Natural killer cell treated with Interleukin-12 subunit alpha and Interleukin-12 subunit beta and Interleukin-15 and Interleukin-18, amount 100 ng/mL, for 72 hours (primary cell): ENCODE results near the gene PRR7. TPM values are rescaled to one million over a fixed set of nuclear protein-coding genes. Genes with fewer than 3 reads are reported as not detected.
A peak's percentile ranks its signal among the peaks of the same experiment; 100 is the strongest.

Experiments
- ATAC-seq, 2 donors: fragments of 150-1000 bp; cut with Tn5 transposase in 1 of 2; sonication (Bioruptor Pico), chemical (Tn5 transposase) in 1 of 2; 2 replicates each; pipeline ENCODE4 v1.10.0; 2021
- DNase-seq: peaks from one replicate; pipeline ENCODE4 v3.0.0; 2022; ENCODE audit warnings: low spot score
- H3K27ac Mint-ChIP-seq, 2 donors: 1 replicate in 1 of 2; 2 replicates in 1 of 2; pipeline ENCODE4 v1.8.0; 2022; ENCODE audit warnings: mixed read lengths in 2 of 2, mild to moderate bottlenecking in 1 of 2, moderate library complexity in 1 of 2
- H3K27me3 Mint-ChIP-seq, 2 donors: 1 replicate in 1 of 2; 2 replicates in 1 of 2; pipeline ENCODE4 v1.8.0; 2022; ENCODE audit warnings: mixed read lengths in 2 of 2
- H3K36me3 Mint-ChIP-seq: one replicate; pipeline ENCODE4 v1.8.0; 2022; ENCODE audit warnings: mixed read lengths
- H3K4me1 Mint-ChIP-seq, 2 donors: 1 replicate in 1 of 2; 2 replicates in 1 of 2; pipeline ENCODE4 v1.8.0; 2022; ENCODE audit warnings: low read depth in 2 of 2, mixed read lengths in 2 of 2, mild to moderate bottlenecking in 1 of 2
- H3K4me3 Mint-ChIP-seq: one replicate; pipeline ENCODE4 v1.8.0; 2022; ENCODE audit warnings: mixed read lengths
- H3K9me3 Mint-ChIP-seq: 2 replicates; pipeline ENCODE4 v1.8.0; 2022; ENCODE audit warnings: mixed read lengths
- total RNA-seq, 2 donors: library from RNA; stranded (reverse); gene quantifications; one replicate each; pipeline ENCODE4 v1.2.3, GENCODE V29; 2022

The PRR7 gene
- total RNA-seq, 2 donors from 2014 or later = 0.83 to 2.6 TPM

DNA sequence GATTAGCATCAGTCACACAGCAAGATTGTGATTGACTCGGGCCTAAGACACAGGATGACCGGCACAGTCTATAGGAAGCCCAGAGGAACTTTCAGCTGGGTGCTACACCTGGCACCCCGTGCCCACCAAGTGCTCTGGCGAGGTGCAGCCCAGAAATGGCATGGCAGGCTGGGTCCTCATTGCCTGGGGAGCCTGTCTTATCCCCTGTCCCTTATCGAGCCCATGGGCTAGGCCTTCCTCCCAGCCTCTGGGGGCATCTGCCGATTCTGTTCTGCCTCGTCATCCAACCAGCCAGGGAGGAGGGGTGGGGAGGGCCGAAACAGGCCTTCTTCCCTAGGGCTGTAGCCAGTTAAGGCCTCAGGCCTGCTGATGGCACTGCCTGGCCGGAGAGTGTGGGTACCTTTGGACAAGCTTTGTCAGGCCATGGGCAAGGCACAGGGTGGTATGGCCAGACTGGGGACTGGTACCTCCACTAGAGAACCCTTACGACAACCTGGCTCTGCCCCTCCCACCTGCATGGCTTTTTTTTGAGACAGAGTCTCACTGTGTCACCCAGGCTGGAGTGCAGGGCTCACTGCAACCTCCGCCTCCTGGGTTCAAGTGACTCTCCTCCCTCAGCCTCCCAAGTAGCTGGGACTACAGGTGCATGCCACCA, 18.6 kb upstream of the PRR7 start:
- Mint-ChIP-seq H3K9me3 (no peaks in the 10 kb centered on the region), H3K36me3 (no peaks in the 10 kb centered on the region), H3K4me3 (peak overlapping the region; percentile 90), H3K4me1 (peaks cover 55 to 65% of the 10 kb centered on the region in 2 donors), H3K27ac (peak overlapping the region; percentile 92), H3K27me3 (no peaks in the 10 kb centered on the region)
- no peak for DNase-seq
- no peak for ATAC-seq

DNA sequence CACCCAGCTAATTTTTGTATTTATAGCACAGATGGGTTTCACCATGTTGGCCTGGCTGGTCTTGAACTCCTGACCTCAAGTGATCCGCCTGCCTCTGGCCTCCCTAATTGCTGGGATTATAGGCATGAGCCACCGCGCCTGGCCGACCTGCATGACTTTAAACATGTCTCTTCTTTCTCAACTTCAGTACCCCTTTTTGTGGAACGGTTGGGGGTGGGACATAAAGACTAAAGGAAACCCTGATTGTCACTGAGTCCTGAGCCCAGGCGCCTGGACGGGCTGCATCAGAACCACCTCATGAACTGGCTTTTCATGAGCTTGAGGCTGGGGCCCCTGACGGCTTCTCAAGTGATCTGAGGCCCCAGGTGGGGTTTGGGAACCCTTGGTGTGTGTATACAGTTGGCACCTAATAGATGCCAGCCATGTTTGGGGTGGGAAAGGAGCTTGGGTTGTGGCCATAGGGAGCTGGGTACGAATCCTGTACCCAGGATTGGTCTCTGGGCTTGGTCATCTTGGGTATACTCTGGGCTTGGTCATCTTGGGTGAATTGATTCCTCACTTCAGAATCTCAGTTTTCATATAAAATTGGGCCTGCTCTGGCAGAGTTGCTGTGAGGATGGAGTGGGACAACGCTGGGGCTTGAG, 17.9 kb upstream of the PRR7 start:
- DNase-seq = no peak
- ATAC-seq = no peak
- Mint-ChIP-seq H3K36me3 (no peaks in the 10 kb centered on the region), H3K27ac (peak overlapping the region; percentile 92), H3K9me3 (no peaks in the 10 kb centered on the region), H3K27me3 (no peaks in the 10 kb centered on the region), H3K4me1 (peaks cover 58 to 65% of the 10 kb centered on the region in 2 donors), H3K4me3 (peak overlapping the region; percentile 90)

DNA sequence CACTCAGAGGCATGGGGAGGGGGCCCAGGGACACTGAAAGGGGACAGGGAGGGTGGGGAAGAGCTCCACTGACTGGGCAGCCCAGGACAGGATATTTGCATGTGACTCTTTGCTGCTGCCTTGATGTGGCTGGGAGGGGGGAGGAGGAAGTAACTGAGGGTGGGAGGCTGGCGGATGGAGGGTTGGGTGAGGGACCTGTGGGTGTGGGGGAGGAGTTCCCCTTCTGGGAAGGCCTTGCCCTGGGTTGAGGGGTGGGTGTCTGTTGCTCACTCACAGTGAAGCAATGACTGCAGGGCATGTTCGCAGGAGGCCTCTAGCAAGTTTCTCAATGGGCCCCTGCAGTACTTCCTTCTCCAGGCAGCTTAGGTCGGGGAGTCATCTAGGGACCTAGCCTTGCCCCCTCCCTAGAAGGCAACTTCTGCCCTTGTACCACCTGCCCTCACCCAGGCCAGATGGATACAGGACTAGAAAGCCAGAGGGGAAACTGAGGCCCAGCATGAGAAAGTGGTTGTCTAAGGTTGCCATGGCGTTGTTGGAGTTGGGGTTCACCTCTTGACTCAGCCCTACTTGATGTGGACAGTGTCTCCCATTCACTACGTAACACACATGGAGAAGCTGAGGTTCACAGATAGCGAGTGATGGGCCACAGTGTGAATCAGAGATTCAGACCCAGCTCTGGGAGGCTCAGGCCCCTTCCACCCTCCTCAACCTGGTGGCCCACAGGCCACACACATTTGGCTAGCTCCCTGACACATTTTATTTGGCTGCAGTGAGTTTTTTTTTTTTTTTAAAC, 17.2 kb upstream of the PRR7 start:
- Mint-ChIP-seq H3K9me3 (no peaks in the 10 kb centered on the region), H3K27ac (peak overlapping the region; percentile 92), H3K4me3 (peak overlapping the region; percentile 90), H3K4me1 (peaks cover 57 to 61% of the 10 kb centered on the region in 2 donors), H3K27me3 (no peaks in the 10 kb centered on the region), H3K36me3 (no peaks in the 10 kb centered on the region)
- DNase-seq (peak; percentile 95), ATAC-seq (peak; percentile 49 to 68)

DNA sequence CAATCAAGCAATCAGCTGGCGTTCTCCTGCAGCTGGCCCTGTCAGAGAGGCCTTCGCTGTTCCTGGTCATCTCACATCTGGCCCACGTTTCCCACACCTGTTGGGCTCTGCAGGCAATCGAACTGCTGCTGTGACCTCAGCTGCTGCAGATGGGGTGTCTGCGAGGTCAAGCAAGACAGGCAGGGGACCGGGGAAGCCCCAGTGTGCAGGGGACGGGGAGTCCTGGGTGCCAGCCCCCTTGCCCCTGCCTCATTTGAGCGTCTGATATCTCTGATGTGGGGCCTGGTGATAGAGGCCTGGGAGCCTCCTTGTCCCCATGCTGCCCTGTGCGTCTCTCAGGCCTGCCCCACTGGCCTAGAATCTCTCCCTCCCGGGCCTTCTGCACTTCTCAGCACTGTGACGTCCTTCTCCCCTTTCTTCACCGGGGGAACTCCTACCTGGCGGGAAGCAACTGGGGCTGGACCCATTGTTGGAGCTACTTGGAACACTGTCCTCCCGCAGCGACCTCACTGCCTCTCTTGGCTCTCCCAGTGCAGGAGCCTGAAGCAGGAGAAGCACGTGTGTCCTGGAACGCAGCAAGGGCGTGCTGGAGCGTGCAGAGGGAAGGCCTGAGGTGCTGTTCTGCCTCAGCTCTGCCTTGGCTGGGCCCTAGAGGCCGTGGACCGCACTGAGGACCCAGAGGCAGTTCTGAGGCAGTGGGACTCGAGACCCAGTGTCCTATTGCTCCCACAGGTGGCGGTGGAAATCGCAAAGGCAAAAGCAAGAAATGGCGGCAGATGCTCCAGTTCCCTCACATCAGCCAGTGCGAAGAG, 16.3 kb upstream of the PRR7 start:
- Mint-ChIP-seq H3K27me3 (no peaks in the 10 kb centered on the region), H3K9me3 (no peaks in the 10 kb centered on the region), H3K36me3 (no peaks in the 10 kb centered on the region), H3K4me3 (peak overlapping the region; percentile 90), H3K27ac (peak overlapping the region; percentile 92), H3K4me1 (peaks cover 55% of the 10 kb centered on the region in 2 donors)
- ATAC-seq (no peak), DNase-seq (no peak)

DNA sequence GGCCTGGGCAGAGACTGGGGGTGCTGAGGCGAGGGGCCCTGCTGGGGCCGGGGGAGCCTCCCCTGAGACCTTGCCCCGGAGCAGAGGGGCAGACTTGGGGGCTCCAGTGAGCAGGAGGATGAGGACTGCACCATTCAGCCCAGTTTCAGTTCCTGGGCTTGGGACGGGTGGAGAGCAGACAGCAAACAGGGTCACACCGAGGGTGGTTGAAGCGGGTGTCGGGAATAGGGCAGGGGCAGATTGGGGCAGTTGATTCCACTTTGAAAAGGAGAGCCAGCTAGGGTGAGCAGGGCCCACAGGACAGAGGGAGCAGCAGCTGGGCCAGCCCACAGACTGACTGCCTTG, 15.7 kb upstream of the PRR7 start:
- Mint-ChIP-seq H3K9me3 (no peaks in the 10 kb centered on the region), H3K36me3 (no peaks in the 10 kb centered on the region), H3K27me3 (no peaks in the 10 kb centered on the region), H3K4me3 (peak overlapping the region; percentile 90), H3K4me1 (peaks cover 49 to 51% of the 10 kb centered on the region in 2 donors), H3K27ac (peak overlapping the region; percentile 92)
- ATAC-seq (no peak), DNase-seq (no peak)

DNA sequence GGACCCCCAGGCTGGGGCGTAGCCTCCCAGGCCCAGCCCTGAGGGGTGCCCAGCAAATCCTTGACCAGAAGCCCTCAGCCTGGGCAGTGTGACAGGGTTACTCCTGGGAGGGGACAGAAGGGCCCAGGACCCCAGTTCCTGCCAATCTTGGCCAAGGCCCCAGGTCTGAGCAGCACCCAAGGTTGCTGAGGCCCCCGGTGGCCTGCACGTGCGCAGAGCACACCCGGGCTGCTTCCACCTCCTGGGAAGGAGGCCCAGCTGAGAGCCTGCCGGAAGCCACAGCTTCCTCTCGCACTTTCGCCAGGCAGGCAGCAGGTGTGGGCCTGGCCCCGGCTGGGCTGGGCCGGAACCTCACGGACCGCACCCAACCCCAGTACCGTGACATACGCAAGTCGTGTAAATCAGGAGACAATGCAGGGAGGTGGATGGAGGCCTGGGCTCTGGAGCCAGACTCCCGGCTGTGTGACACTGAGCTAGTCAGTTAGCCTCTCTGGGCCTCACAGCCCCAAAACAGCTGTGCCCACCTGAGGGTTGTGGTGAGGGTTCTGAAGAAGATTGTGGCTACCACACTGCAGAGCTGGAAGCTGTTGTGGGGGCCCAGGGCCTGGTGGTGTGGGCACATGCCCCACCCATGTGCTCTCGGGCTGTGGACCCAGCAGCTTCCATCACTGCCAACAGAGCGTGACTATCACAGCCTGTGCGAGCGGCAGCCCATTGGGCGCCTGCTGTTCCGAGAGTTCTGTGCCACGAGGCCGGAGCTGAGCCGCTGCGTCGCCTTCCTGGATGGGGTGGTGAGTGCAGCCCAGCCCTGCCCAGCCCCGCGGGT, 15.1 kb upstream of the PRR7 start:
- DNase-seq (no peak), ATAC-seq (peak in 1 of 2 donors; percentile 39)
- Mint-ChIP-seq H3K27me3 (no peaks in the 10 kb centered on the region), H3K4me1 (peaks cover 46 to 51% of the 10 kb centered on the region in 2 donors), H3K4me3 (peak overlapping the region; percentile 90), H3K9me3 (no peaks in the 10 kb centered on the region), H3K36me3 (peaks cover under 1% of the 10 kb centered on the region), H3K27ac (peak overlapping the region; percentile 92)

DNA sequence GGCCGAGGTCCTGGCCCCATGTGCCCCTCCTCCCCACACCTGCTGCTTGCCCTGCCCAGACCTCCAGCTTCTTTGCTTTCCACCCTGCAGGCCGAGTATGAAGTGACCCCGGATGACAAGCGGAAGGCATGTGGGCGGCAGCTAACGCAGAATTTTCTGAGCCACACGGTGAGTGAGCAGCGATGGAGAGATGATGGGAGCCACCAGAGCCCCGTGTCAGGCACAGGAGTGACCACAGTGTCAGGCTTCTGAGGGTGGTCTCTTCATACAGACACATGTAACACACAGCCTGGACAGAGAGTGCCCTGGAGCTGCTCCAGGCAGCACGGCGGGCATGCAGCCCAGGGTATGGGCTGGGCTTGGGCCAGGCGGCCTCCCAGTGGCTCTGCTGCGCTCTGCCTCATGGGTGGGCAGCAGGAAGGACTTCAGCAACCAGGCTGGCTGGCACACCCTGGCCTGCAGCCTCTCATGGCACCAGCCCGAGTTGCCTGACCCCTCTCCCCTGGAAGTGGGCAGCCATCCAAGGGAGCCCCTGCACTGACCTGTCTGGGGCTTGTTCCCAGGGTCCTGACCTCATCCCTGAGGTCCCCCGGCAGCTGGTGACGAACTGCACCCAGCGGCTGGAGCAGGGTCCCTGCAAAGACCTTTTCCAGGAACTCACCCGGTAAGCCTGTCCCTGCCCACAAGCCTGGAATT, 14.3 kb upstream of the PRR7 start:
- no peak for ATAC-seq
- peaks cover 5% of the 10 kb centered on the region for H3K36me3 Mint-ChIP-seq

GRCh38 chr5:177432839-177433657, 13.6 kb upstream of the PRR7 start:
- H3K36me3 Mint-ChIP-seq = peaks cover 5% of the 10 kb centered on the region
- no peaks in the 10 kb centered on the region for H3K27me3 Mint-ChIP-seq
- no peak overlapping the region for H3K4me3 Mint-ChIP-seq

More for the DNA sequence above, 14.3 kb upstream of the PRR7 start:
- Mint-ChIP-seq H3K4me1 (peaks cover 44 to 52% of the 10 kb centered on the region in 2 donors), H3K4me3 (no peak overlapping the region), H3K27me3 (no peaks in the 10 kb centered on the region), H3K27ac (peak overlapping the region; percentile 64 to 92), H3K9me3 (no peaks in the 10 kb centered on the region)
- DNase-seq = no peak

GRCh38 chr5:177433658-177434217, 12.9 kb upstream of the PRR7 start:
- Mint-ChIP-seq H3K9me3 (no peaks in the 10 kb centered on the region), H3K36me3 (peaks cover 5% of the 10 kb centered on the region), H3K27me3 (no peaks in the 10 kb centered on the region), H3K4me3 (no peak overlapping the region), H3K4me1 (peaks cover 35 to 44% of the 10 kb centered on the region in 2 donors), H3K27ac (peak overlapping the region; percentile 21 to 62)
- no peak for ATAC-seq
- DNase-seq = no peak

More at GRCh38 chr5:177432839-177433657, 13.6 kb upstream of the PRR7 start:
- ATAC-seq (no peak), DNase-seq (no peak)
- H3K27ac Mint-ChIP-seq = peak overlapping the region; percentile 21 to 28
- peaks cover 38 to 47% of the 10 kb centered on the region in 2 donors for H3K4me1 Mint-ChIP-seq
- no peaks in the 10 kb centered on the region for H3K9me3 Mint-ChIP-seq

- H3K27me3 Mint-ChIP-seq = no peaks in the 10 kb centered on the region
- peak; percentile 70 to 82 for ATAC-seq
- no peak overlapping the region for H3K4me3 Mint-ChIP-seq
- H3K36me3 Mint-ChIP-seq = peaks cover 5% of the 10 kb centered on the region
- peaks cover 28 to 38% of the 10 kb centered on the region in 2 donors for H3K4me1 Mint-ChIP-seq
- peak overlapping the region; percentile 21 to 62 for H3K27ac Mint-ChIP-seq
- H3K9me3 Mint-ChIP-seq = no peaks in the 10 kb centered on the region
- peak; percentile 74 for DNase-seq
Observed at GRCh38 chr5:177434437-177434836, 12.2 kb upstream of the PRR7 start.

DNA sequence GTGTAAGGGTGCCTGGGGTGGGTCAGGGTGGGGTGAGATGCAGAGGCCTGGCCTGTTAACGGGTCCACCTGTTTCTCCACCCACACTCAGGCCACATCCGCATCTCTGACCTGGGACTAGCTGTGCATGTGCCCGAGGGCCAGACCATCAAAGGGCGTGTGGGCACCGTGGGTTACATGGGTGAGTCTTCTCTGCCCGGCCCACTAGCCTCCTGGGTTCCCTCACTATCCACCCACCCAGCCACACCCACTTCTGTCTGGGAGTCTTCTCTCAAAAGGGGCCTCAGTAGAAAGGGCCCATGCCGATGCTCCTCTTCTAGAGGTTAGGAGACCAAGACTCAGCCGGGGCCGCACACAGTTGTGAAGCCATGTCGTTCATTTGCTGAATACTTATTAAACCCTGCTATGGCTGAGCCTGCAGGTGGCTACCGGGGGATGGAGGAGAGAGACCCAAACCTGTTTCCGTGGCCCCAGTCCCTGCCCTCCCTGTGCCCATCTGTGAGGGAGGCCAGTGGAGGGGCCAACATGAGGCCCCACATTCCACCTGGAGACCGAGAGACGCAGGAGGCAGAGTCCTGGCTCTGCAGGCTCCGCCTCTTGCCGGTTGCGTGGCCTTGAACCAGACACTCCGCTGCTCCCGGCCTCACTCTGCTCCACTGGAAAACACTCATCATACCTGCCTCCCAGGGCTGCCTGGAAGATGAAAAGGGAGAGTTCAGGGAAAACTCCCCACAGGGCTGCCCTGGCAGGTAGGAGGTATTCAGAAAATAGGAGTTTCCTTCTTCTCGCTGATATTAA, 11.5 kb upstream of the PRR7 start:
- Mint-ChIP-seq H3K4me3 (no peak overlapping the region), H3K36me3 (peaks cover 5% of the 10 kb centered on the region), H3K27me3 (no peaks in the 10 kb centered on the region), H3K9me3 (no peaks in the 10 kb centered on the region), H3K27ac (peak overlapping the region in 1 of 2 donors; percentile 31), H3K4me1 (peaks cover 21 to 37% of the 10 kb centered on the region in 2 donors)
- DNase-seq = no peak
- no peak for ATAC-seq
